IMR-90 (cell line): ENCODE data around the gene CHSY3. TPM values are rescaled to one million over a fixed set of nuclear protein-coding genes. Genes with fewer than 3 reads are reported as not detected.

ENCODE experiments used
- ATAC-seq: fragments of 200-7000 bp; cut with Tn5 transposase; 2 replicates; pipeline ENCODE4 v1.9.1; 2020; ENCODE audit warnings: low read depth, mild to moderate bottlenecking, moderate library complexity
- BruUV-seq: library from RNA; stranded (reverse); fragments of 400-500 nt; replicated peaks from 2 replicates; lab custom pipeline; 2021; lab: Mats Ljungman, UMichigan
- CTCF ChIA-PET: fragments of 300-600 bp; formaldehyde crosslinking; extraction: SDS; loops from one replicate; lab custom pipeline; 2021; ENCODE audit warnings: antibody characterized with exemption; lab: Yijun Ruan, JAX
- POLR2A ChIA-PET: fragments of 300-600 bp; sonication (Branson Sonifier 250); formaldehyde crosslinking; loops from one replicate; lab custom pipeline; 2022; ENCODE audit warnings: antibody characterized with exemption; ENCODE audit not compliant: unreplicated experiment; lab: Charles Lee
- DNase-seq: peaks from one replicate; pipeline ENCODE4 v3.0.0; 2013
- H2AFZ ChIP-seq: replicated peaks from 2 replicates; pipeline ENCODE3; 2013; ENCODE audit warnings: low read length, mild to moderate bottlenecking; ENCODE audit not compliant: poor library complexity
- H2AK5ac ChIP-seq: 2 replicates; pipeline ENCODE4 v1.6.1; 2013; ENCODE audit warnings: low read depth, low read length, inconsistent platforms
- H2AK9ac ChIP-seq: replicated peaks from 2 replicates; pipeline ENCODE3; 2013; ENCODE audit warnings: mild to moderate bottlenecking, low read depth, low read length, moderate library complexity; ENCODE audit not compliant: poor library complexity
- H2BK120ac ChIP-seq: 2 replicates; pipeline ENCODE4 v1.6.1; 2013; ENCODE audit warnings: low read depth, low read length, inconsistent platforms
- H2BK15ac ChIP-seq: 3 replicates; pipeline ENCODE4 v1.6.1; 2013; ENCODE audit warnings: low read depth, low read length, inconsistent platforms
- H2BK20ac ChIP-seq: 2 replicates; pipeline ENCODE4 v1.6.1; 2013; ENCODE audit warnings: low read depth, mild to moderate bottlenecking, inconsistent platforms, low read length, moderate library complexity
- H2BK5ac ChIP-seq: 2 replicates; pipeline ENCODE4 v1.6.1; 2013; ENCODE audit warnings: mild to moderate bottlenecking, low read depth, low read length, inconsistent platforms; ENCODE audit not compliant: poor library complexity, severe bottlenecking
- H3K14ac ChIP-seq: replicated peaks from 2 replicates; pipeline ENCODE4 v1.6.1; 2013; ENCODE audit warnings: low read depth, low read length, inconsistent platforms
- H3K18ac ChIP-seq: 2 replicates; pipeline ENCODE4 v1.6.1; 2013; ENCODE audit warnings: low read depth, low read length, control low read depth
- H3K23ac ChIP-seq: 2 replicates; pipeline ENCODE4 v1.6.1; 2013; ENCODE audit warnings: low read depth, low read length, inconsistent platforms
- H3K27ac ChIP-seq: 2 replicates; pipeline ENCODE4 v1.5.1; 2013; ENCODE audit warnings: mild to moderate bottlenecking, control low read depth, low read length; ENCODE audit not compliant: insufficient read depth
- H3K27me3 ChIP-seq: 2 replicates; pipeline ENCODE4 v1.6.1; 2013; ENCODE audit warnings: low read length; ENCODE audit not compliant: control insufficient read depth, insufficient read depth
- H3K36me3 ChIP-seq: 2 replicates; pipeline ENCODE4 v1.6.1; 2013; ENCODE audit warnings: low read length, mixed read lengths; ENCODE audit not compliant: control insufficient read depth, insufficient read depth
- H3K4ac ChIP-seq: 2 replicates; pipeline ENCODE4 v1.6.1; 2013; ENCODE audit warnings: low read depth, low read length, inconsistent platforms
- H3K4me1 ChIP-seq: 2 replicates; pipeline ENCODE4 v1.6.1; 2013; ENCODE audit warnings: low read length, mixed read lengths; ENCODE audit not compliant: control insufficient read depth, insufficient read depth
- H3K4me2 ChIP-seq: 2 replicates; pipeline ENCODE4 v1.6.1; 2013; ENCODE audit warnings: low read depth, mild to moderate bottlenecking, control low read depth, low read length, moderate library complexity
- H3K4me3 ChIP-seq: 2 replicates; pipeline ENCODE4 v1.5.1; 2013; ENCODE audit warnings: low read depth, mild to moderate bottlenecking, control low read depth, low read length, moderate library complexity; ENCODE audit not compliant: insufficient read depth
- H3K56ac ChIP-seq: 2 replicates; pipeline ENCODE4 v1.6.1; 2013; ENCODE audit warnings: low read length, inconsistent platforms; ENCODE audit not compliant: insufficient read depth; ENCODE audit errors: extremely low read depth
- H3K79me1 ChIP-seq, 2 experiments: 2 replicates each; pipeline ENCODE4 v1.6.1; 2013; ENCODE audit warnings: low read length in 2 of 2, inconsistent platforms in 1 of 2, low read depth in 1 of 2
- H3K9ac ChIP-seq: 2 replicates; pipeline ENCODE4 v1.6.1; 2013; ENCODE audit warnings: low read depth, low read length, control low read depth
- H3K9me1 ChIP-seq: 2 replicates; pipeline ENCODE4 v1.6.1; 2013; ENCODE audit warnings: low read length, inconsistent platforms; ENCODE audit not compliant: insufficient read depth
- H3K9me3 ChIP-seq: 2 replicates; pipeline ENCODE4 v1.6.1; 2013; ENCODE audit warnings: low read length; ENCODE audit not compliant: control insufficient read depth, insufficient read depth
- H4K20me1 ChIP-seq: 2 replicates; pipeline ENCODE4 v1.6.1; 2013; ENCODE audit warnings: low read length, inconsistent platforms; ENCODE audit not compliant: insufficient read depth
- H4K5ac ChIP-seq: 2 replicates; pipeline ENCODE4 v1.6.1; 2013; ENCODE audit warnings: mild to moderate bottlenecking, low read depth, low read length, control low read depth
- H4K8ac ChIP-seq, 2 experiments: 2 replicates each; pipeline ENCODE4 v1.6.1; 2013; ENCODE audit warnings: low read depth in 2 of 2, low read length in 2 of 2, control low read depth in 1 of 2, inconsistent platforms in 1 of 2
- H4K91ac ChIP-seq: 2 replicates; pipeline ENCODE4 v1.6.1; 2013; ENCODE audit warnings: low read depth, low read length, inconsistent platforms; ENCODE audit not compliant: insufficient read depth
- CEBPB ChIP-seq: IDR thresholded peaks from 2 replicates; pipeline ENCODE4 v1.6.1; 2012; ENCODE audit warnings: low read depth, low read length, improper control_type of control experiment
- MAFK ChIP-seq: IDR thresholded peaks from 2 replicates; pipeline ENCODE4 v1.6.1; 2012; ENCODE audit warnings: low read depth, low read length, improper control_type of control experiment
- MAZ ChIP-seq: IDR thresholded peaks from 2 replicates; pipeline ENCODE4 v1.6.1; 2012; ENCODE audit warnings: low read depth, mild to moderate bottlenecking, low read length, improper control_type of control experiment, moderate library complexity, borderline replicate concordance
- RAD21 ChIP-seq: IDR thresholded peaks from 2 replicates; pipeline ENCODE4 v1.6.1; 2012; ENCODE audit warnings: low read length, improper control_type of control experiment
- SMC3 ChIP-seq: fragments of 150-350 bp; IDR thresholded peaks from 2 replicates; pipeline ENCODE4 v1.6.1; 2016; ENCODE audit warnings: low read depth, mild to moderate bottlenecking, antibody characterized with exemption, low read length, moderate library complexity
- dilution Hi-C: fragments of 300-500 bp; cut with HindIII; formaldehyde crosslinking; loops from one replicate; pipeline ENCODE4 v1.14.3; 2018; ENCODE audit warnings: low sequenced_read_pairs; ENCODE audit not compliant: unreplicated experiment
- in situ Hi-C: fragments of 300-500 bp; cut with MboI; formaldehyde crosslinking; loops from 3 replicates; pipeline ENCODE4 v1.14.3; 2019; ENCODE audit warnings: low sequenced_read_pairs, inconsistent platforms, mixed read lengths
- intact Hi-C: fragments of 100-400 bp; cut with micrococcal nuclease; formaldehyde crosslinking; loops from 2 replicates; pipeline ENCODE4 v1.10.0; 2022
- polyA plus RNA-seq, 3 experiments: library from polyadenylated mRNA; depleted of rRNA; stranded (reverse); fragments of >200 nt; gene quantifications; 2 replicates each; pipeline ENCODE4 v1.2.3, GENCODE V29; 2012; ENCODE audit warnings: low replicate concordance in 1 of 3
- total RNA-seq: library from RNA; depleted of rRNA; stranded (reverse); fragments of >200 nt; gene quantifications from 2 replicates; pipeline ENCODE4 v1.2.3, GENCODE V29; 2012
- TF ChIP-seq, protein P1 (sequence below): fragments of 150-350 bp; IDR thresholded peaks from 2 replicates; pipeline ENCODE4 v1.6.1; 2016; ENCODE audit warnings: low read depth, mild to moderate bottlenecking, low read length, moderate library complexity, borderline replicate concordance
- TF ChIP-seq, protein P2 (sequence below): conservative IDR thresholded peaks from 2 replicates; pipeline ENCODE4 v1.5.1; 2012; ENCODE audit warnings: mild to moderate bottlenecking, low read depth, low read length, improper control_type of control experiment

The CHSY3 gene
- total and polyA plus RNA-seq, 2 of the 4 experiments (the other 2 are of a cell fraction) = 0.62 to 1.3 TPM

DNA sequence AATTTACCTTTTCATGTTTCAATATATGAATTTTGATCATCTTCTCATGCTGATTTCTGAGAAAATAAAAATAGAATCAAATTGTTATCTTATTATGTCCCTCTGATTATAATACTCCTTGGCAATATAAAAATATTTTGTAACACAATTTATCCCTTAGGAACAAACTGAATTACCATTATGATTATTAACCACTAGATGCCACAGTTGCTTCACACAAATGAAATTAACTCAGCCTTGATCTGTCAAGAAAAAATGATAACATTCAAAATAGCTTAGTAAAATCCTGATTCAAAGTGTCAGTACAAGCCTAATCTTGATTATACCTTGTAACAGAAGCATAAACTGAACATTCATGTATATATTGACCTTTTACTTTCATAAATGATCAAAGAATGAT lies 4.8 kb upstream of the CHSY3 start:
- POLR2A ChIA-PET = no interaction called here
- intact Hi-C loops = loop anchor here (1.0 kb wide), 1 partner anchor 242 kb away; no protein-coding TSS in a partner anchor

More for the DNA sequence above, 4.8 kb upstream of the CHSY3 start:
- H4K20me1 ChIP-seq = no peaks in the 10 kb centered on the region
- CTCF ChIA-PET = interaction anchor here (0.6 kb wide), 2 partner anchors 242 to 1110 kb away, joined by 3 read pairs; no protein-coding TSS in a partner anchor
- DNase-seq (peak; percentile 6), ATAC-seq (no peak)
- no peak overlapping the region for H4K91ac ChIP-seq
- H2AK9ac ChIP-seq = no peak overlapping the region
- H2BK5ac ChIP-seq = no peak overlapping the region
- no peak overlapping the region for H2AK5ac ChIP-seq
- no peaks in the 10 kb centered on the region for H3K79me1 ChIP-seq
- H3K4me2 ChIP-seq = no peak overlapping the region
- dilution Hi-C loops (no loop called here), in situ Hi-C loops (no loop called here)
- no peak for TF ChIP-seq MAZ
- no peak for TF ChIP-seq MAFK
- TF ChIP-seq, protein P1, sequence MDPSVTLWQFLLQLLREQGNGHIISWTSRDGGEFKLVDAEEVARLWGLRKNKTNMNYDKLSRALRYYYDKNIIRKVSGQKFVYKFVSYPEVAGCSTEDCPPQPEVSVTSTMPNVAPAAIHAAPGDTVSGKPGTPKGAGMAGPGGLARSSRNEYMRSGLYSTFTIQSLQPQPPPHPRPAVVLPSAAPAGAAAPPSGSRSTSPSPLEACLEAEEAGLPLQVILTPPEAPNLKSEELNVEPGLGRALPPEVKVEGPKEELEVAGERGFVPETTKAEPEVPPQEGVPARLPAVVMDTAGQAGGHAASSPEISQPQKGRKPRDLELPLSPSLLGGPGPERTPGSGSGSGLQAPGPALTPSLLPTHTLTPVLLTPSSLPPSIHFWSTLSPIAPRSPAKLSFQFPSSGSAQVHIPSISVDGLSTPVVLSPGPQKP = no peak
- TF ChIP-seq CEBPB = no peak
- TF ChIP-seq, protein P2, sequence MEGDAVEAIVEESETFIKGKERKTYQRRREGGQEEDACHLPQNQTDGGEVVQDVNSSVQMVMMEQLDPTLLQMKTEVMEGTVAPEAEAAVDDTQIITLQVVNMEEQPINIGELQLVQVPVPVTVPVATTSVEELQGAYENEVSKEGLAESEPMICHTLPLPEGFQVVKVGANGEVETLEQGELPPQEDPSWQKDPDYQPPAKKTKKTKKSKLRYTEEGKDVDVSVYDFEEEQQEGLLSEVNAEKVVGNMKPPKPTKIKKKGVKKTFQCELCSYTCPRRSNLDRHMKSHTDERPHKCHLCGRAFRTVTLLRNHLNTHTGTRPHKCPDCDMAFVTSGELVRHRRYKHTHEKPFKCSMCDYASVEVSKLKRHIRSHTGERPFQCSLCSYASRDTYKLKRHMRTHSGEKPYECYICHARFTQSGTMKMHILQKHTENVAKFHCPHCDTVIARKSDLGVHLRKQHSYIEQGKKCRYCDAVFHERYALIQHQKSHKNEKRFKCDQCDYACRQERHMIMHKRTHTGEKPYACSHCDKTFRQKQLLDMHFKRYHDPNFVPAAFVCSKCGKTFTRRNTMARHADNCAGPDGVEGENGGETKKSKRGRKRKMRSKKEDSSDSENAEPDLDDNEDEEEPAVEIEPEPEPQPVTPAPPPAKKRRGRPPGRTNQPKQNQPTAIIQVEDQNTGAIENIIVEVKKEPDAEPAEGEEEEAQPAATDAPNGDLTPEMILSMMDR = peak; percentile 39
- peak; percentile 47 for TF ChIP-seq RAD21
- TF ChIP-seq SMC3 = no peak
- no peak overlapping the region for H4K8ac ChIP-seq
- no peak overlapping the region for H3K27ac ChIP-seq
- no peaks in the 10 kb centered on the region for H3K9me1 ChIP-seq
- H3K36me3 ChIP-seq = no peaks in the 10 kb centered on the region
- no TSS peak for BruUV-seq
- no peak overlapping the region for H4K5ac ChIP-seq
- no peak overlapping the region for H2BK15ac ChIP-seq
- H3K23ac ChIP-seq = no peak overlapping the region
- H3K4ac ChIP-seq = no peak overlapping the region
- no peak overlapping the region for H2BK120ac ChIP-seq
- no peak overlapping the region for H2BK20ac ChIP-seq
- no peak overlapping the region for H3K18ac ChIP-seq
- H3K4me3 ChIP-seq = no peak overlapping the region
- peaks cover 5% of the 10 kb centered on the region; the same call in 1 of the 2 replicates for H3K27me3 ChIP-seq
- no peak overlapping the region for H3K14ac ChIP-seq
- no peak overlapping the region for H3K56ac ChIP-seq
- no peaks in the 10 kb centered on the region for H3K4me1 ChIP-seq
- no peak overlapping the region for H3K9ac ChIP-seq
- H2AFZ ChIP-seq = no peak overlapping the region
- no peaks in the 10 kb centered on the region for H3K9me3 ChIP-seq
